ENCODE measurements around the gene SLC16A11. TPM values are rescaled to one million over a fixed set of nuclear protein-coding genes. Genes with fewer than 3 reads are reported as not detected.

The SLC16A11 gene
- total and polyA plus RNA-seq, 10 of the 15 experiments (the other 5 are each of a cell fraction or from before 2014, with no cell fraction given): 0.11 to 2.7 (median 0.84) TPM

DNA sequence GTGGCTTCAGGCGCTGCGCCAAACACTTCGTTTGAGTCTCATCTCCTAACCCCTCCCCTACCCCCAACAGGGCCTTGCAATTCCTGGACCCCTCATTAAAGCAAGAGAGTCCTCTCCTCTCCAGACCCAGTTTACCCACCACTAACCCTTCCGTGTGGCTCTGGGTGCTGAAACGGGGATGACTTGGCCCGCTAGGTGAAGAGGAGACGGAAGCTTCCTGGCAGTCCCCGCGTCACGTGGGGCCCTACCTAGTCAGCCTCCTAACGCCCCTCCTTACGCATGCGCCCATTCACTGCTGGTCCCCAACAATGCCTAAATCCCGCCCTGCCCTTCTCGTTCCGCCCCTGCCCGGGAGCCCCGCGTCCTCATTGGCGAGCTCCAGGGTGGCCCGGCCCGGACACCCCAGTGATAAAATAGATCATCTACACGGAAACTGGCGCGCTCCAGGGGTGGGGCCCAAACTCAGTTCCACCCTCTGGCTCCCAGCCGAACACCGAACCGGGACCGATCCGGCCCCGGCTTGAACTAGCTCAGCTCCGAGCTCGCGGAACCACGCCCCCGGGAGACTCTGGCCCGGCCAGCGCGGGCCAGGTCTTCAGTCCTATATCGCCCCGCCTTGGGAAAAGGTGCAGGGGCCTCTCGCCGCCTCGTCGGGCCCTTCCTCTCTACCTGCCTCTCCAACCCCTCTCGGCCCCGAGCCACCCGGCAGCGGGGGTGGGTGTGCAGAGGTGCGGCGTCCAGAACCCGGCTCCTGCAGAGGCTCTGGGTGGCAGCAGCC, 8.1 kb downstream of the SLC16A11 start, which contains the start of gene SLC16A13 (continued):
- TF ChIP-seq, protein P1, sequence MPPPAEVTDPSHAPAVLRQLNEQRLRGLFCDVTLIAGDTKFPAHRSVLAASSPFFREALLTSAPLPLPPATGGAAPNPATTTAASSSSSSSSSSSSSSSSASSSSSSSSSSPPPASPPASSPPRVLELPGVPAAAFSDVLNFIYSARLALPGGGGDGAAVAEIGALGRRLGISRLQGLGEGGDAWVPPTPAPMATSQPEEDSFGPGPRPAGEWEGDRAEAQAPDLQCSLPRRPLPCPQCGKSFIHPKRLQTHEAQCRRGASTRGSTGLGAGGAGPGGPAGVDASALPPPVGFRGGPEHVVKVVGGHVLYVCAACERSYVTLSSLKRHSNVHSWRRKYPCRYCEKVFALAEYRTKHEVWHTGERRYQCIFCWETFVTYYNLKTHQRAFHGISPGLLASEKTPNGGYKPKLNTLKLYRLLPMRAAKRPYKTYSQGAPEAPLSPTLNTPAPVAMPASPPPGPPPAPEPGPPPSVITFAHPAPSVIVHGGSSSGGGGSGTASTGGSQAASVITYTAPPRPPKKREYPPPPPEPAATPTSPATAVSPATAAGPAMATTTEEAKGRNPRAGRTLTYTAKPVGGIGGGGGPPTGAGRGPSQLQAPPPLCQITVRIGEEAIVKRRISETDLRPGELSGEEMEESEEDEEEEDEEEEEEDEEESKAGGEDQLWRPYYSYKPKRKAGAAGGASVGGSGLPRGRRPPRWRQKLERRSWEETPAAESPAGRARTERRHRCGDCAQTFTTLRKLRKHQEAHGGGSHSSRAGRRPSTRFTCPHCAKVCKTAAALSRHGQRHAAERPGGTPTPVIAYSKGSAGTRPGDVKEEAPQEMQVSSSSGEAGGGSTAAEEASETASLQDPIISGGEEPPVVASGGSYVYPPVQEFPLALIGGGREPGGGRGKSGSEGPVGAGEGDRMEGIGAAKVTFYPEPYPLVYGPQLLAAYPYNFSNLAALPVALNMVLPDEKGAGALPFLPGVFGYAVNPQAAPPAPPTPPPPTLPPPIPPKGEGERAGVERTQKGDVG (CRISPR knock-in tag; IDR thresholded peaks at IDR 0.05): no peak
- TF ChIP-seq POLR2A (IDR thresholded peaks at IDR 0.05; ENCODE audit: low read depth, low read length) (peak; percentile 95), YBX1 (IDR thresholded peaks at IDR 0.05) (no peak), EP300 (IDR thresholded peaks at IDR 0.05; ENCODE audit: borderline replicate concordance in 1 of 2, control insufficient read depth in 1 of 2, low read depth in 2 of 2, low read length in 2 of 2) (peak in 1 of 2 experiments; percentile 27; a peak in 1 of 4 replicates), ATF7 (IDR thresholded peaks at IDR 0.05; ENCODE audit: low read depth) (no peak; the same call in none of the 2 replicates), RAD51 (IDR thresholded peaks at IDR 0.05) (peak; percentile 97), HDGF (IDR thresholded peaks at IDR 0.05) (peak; percentile 74; the same call in 1 of the 2 replicates), CHD2 (IDR thresholded peaks at IDR 0.05; ENCODE audit: borderline replicate concordance, low read depth, low read length) (peak; percentile 42; the same call in 1 of the 2 replicates), WRNIP1 (IDR thresholded peaks at IDR 0.05; ENCODE audit: borderline replicate concordance, low read depth, low read length) (no peak; the same call in 1 of the 2 replicates), MEF2B (IDR thresholded peaks at IDR 0.05; ENCODE audit: partially characterized antibody, poor library complexity, severe bottlenecking) (no peak), NFYB (IDR thresholded peaks at IDR 0.05; ENCODE audit: insufficient read depth, low read depth, low read length) (peak; percentile 71; the same call in 1 of the 2 replicates), NFXL1 (IDR thresholded peaks at IDR 0.05; ENCODE audit: borderline replicate concordance) (no peak)
- TF ChIP-seq, protein P2, sequence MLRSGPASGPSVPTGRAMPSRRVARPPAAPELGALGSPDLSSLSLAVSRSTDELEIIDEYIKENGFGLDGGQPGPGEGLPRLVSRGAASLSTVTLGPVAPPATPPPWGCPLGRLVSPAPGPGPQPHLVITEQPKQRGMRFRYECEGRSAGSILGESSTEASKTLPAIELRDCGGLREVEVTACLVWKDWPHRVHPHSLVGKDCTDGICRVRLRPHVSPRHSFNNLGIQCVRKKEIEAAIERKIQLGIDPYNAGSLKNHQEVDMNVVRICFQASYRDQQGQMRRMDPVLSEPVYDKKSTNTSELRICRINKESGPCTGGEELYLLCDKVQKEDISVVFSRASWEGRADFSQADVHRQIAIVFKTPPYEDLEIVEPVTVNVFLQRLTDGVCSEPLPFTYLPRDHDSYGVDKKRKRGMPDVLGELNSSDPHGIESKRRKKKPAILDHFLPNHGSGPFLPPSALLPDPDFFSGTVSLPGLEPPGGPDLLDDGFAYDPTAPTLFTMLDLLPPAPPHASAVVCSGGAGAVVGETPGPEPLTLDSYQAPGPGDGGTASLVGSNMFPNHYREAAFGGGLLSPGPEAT (IDR thresholded peaks at IDR 0.05; ENCODE audit: low read depth): peak; percentile 69
- TF ChIP-seq, protein P3, sequence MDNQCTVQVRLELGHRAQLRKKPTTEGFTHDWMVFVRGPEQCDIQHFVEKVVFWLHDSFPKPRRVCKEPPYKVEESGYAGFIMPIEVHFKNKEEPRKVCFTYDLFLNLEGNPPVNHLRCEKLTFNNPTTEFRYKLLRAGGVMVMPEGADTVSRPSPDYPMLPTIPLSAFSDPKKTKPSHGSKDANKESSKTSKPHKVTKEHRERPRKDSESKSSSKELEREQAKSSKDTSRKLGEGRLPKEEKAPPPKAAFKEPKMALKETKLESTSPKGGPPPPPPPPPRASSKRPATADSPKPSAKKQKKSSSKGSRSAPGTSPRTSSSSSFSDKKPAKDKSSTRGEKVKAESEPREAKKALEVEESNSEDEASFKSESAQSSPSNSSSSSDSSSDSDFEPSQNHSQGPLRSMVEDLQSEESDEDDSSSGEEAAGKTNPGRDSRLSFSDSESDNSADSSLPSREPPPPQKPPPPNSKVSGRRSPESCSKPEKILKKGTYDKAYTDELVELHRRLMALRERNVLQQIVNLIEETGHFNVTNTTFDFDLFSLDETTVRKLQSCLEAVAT (IDR thresholded peaks at IDR 0.05): peak; percentile 76
- TF ChIP-seq, protein P4, sequence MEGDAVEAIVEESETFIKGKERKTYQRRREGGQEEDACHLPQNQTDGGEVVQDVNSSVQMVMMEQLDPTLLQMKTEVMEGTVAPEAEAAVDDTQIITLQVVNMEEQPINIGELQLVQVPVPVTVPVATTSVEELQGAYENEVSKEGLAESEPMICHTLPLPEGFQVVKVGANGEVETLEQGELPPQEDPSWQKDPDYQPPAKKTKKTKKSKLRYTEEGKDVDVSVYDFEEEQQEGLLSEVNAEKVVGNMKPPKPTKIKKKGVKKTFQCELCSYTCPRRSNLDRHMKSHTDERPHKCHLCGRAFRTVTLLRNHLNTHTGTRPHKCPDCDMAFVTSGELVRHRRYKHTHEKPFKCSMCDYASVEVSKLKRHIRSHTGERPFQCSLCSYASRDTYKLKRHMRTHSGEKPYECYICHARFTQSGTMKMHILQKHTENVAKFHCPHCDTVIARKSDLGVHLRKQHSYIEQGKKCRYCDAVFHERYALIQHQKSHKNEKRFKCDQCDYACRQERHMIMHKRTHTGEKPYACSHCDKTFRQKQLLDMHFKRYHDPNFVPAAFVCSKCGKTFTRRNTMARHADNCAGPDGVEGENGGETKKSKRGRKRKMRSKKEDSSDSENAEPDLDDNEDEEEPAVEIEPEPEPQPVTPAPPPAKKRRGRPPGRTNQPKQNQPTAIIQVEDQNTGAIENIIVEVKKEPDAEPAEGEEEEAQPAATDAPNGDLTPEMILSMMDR (IDR thresholded peaks at IDR 0.05 in 2 of 3, conservative IDR thresholded peaks at IDR 0.05 in 1 of 3; ENCODE audit: control insufficient read depth in 2 of 3, extremely low read depth in 1 of 3, insufficient read depth in 1 of 3, low read depth in 3 of 3, low read length in 3 of 3): no peak
- TF ChIP-seq, protein P5, sequence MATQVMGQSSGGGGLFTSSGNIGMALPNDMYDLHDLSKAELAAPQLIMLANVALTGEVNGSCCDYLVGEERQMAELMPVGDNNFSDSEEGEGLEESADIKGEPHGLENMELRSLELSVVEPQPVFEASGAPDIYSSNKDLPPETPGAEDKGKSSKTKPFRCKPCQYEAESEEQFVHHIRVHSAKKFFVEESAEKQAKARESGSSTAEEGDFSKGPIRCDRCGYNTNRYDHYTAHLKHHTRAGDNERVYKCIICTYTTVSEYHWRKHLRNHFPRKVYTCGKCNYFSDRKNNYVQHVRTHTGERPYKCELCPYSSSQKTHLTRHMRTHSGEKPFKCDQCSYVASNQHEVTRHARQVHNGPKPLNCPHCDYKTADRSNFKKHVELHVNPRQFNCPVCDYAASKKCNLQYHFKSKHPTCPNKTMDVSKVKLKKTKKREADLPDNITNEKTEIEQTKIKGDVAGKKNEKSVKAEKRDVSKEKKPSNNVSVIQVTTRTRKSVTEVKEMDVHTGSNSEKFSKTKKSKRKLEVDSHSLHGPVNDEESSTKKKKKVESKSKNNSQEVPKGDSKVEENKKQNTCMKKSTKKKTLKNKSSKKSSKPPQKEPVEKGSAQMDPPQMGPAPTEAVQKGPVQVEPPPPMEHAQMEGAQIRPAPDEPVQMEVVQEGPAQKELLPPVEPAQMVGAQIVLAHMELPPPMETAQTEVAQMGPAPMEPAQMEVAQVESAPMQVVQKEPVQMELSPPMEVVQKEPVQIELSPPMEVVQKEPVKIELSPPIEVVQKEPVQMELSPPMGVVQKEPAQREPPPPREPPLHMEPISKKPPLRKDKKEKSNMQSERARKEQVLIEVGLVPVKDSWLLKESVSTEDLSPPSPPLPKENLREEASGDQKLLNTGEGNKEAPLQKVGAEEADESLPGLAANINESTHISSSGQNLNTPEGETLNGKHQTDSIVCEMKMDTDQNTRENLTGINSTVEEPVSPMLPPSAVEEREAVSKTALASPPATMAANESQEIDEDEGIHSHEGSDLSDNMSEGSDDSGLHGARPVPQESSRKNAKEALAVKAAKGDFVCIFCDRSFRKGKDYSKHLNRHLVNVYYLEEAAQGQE (IDR thresholded peaks at IDR 0.05; ENCODE audit: low read depth, low read length): no peak

Measured in GM12878 (cell line).